ENCODE results near the gene CEP131.

CEP131 gene

GRCh38 chr17:81200201-81200600, 22.6 kb downstream of the CEP131 start:
- POLR2A ChIA-PET (ENCODE audit: low non-redundant PET) = no interaction called here
- DNase-seq (ENCODE audit: low spot score) = no peak
- CTCF ChIA-PET = interaction anchor here (0.6 to 1.5 kb wide), 7 partner anchors 11 to 58 kb away, joined by 3 to 7 read pairs (median 3); no protein-coding TSS in a partner anchor
- H3K27ac ChIP-seq = no peak overlapping the region
- TF ChIP-seq CTCF (conservative IDR thresholded peaks at IDR 0.05; ENCODE audit: low read depth) = no peak

GRCh38 chr17:81199482-81199830, 23.3 kb downstream of the CEP131 start:
- no peak for TF ChIP-seq CTCF (conservative IDR thresholded peaks at IDR 0.05; ENCODE audit: low read depth)
- POLR2A ChIA-PET (ENCODE audit: low non-redundant PET) = no interaction called here
- H3K27ac ChIP-seq = no peak overlapping the region
- CTCF ChIA-PET = no interaction called here
- no peak for DNase-seq (ENCODE audit: low spot score)

DNA sequence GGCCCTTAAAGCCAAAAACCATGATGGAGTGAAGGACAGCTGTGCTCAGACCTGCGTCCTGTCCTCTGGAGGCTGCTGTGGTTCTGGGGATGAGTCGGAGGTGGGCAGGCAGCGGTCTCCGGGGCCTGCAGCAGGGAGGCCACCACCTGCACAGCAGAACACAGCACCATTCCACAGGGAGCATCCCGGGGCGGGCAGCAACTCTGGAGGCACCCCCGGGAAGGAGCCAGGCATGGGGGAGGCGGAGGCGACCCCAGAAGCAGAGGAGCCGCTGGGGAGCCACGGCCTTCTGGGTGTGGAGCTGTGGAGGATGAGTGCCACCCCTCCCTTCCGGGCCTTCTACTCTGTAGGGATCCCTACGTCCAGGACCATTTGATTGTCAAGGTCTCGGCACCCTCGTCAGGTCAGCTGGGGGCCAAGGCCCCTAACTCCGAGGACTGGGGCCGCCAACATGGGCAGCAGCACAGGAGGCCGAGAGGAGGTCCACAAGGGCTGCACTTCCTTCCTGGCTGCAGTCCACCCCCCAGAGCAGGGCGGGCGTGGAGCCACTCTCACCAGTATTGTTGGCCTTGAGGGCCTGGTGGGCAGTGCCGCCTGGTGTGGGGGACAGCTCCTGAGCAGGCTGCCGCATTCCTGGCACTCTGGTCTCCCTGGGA, 23.8 kb downstream of the CEP131 start:
- ChIA-PET POLR2A (ENCODE audit: low non-redundant PET) (no interaction called here), CTCF (interaction anchor here (0.5 to 0.9 kb wide), 3 partner anchors 56 to 425 kb away, joined by 3 to 5 read pairs (median 5); no protein-coding TSS in a partner anchor)
- no peak for TF ChIP-seq CTCF (conservative IDR thresholded peaks at IDR 0.05; ENCODE audit: low read depth)
- no peak overlapping the region for H3K27ac ChIP-seq
- DNase-seq (ENCODE audit: low spot score) = no peak

- ChIA-PET CTCF (interaction anchor here (0.5 to 0.9 kb wide), 3 partner anchors 55 to 424 kb away, joined by 3 to 5 read pairs (median 5); no protein-coding TSS in a partner anchor), POLR2A (ENCODE audit: low non-redundant PET) (no interaction called here)
- TF ChIP-seq CTCF (conservative IDR thresholded peaks at IDR 0.05; ENCODE audit: low read depth) = no peak
- no peak overlapping the region for H3K27ac ChIP-seq
- no peak for DNase-seq (ENCODE audit: low spot score)
Measured at GRCh38 chr17:81197831-81198490, 24.8 kb downstream of the CEP131 start.

- no peak for DNase-seq (ENCODE audit: low spot score)
- ChIA-PET CTCF (no interaction called here), POLR2A (ENCODE audit: low non-redundant PET) (no interaction called here)
- H3K27ac ChIP-seq = no peak overlapping the region
- TF ChIP-seq CTCF (conservative IDR thresholded peaks at IDR 0.05; ENCODE audit: low read depth) = no peak
Measured at GRCh38 chr17:81197409-81197795, 25.4 kb downstream of the CEP131 start.

DNA sequence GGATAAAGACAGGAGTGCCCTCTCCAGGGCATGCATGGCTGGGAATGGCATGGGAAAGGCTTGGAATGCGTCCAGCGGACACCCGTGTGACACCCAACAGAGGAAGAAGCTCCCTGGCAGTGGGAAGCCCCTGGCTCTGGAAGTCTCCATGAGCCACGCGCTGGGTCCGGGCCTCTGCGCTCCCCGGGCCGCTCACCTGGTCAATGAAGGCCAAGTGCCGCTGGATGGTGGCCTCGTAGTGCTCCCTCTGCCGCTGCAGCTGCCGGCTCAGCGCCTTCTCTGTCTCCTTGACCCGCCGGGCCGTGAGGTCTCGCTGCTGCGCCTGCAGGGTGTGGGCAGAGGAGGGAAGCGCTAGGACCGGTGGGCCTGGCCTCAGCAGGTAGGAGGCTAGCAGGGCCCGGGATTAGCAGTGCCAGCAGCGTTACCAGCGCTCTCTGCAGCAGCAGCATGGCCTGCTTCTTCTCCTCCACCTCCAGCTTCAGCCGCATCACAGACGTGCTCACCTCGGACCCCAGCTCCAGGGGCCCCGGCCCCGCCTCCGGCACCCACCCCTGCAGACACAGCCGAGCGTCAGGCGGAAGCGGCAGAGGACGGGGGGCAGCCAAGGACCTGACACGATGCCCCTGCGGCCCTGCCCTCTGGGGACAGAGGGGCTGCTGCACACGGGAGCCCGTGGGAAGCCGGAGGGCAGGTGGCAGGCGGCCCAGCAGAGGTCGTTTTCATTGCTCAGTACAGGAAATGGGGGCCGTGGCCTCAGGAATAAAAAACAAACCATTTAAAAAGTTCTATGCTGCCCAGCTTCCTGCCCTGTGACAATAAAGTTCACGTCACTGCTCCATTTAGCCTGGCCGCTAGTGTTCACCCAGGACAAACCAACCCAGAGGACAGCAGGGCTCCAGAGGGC, 26.0 kb downstream of the CEP131 start:
- DNase-seq (ENCODE audit: low spot score) = no peak
- ChIA-PET POLR2A (ENCODE audit: low non-redundant PET) (no interaction called here), CTCF (interaction anchor here (0.6 kb wide), 1 partner anchor 74 kb away, joined by 3 read pairs; no protein-coding TSS in a partner anchor)
- H3K27ac ChIP-seq = no peak overlapping the region
- no peak for TF ChIP-seq CTCF (conservative IDR thresholded peaks at IDR 0.05; ENCODE audit: low read depth)
